ENCODE data around the gene TRDMT1.

The TRDMT1 gene

DNA sequence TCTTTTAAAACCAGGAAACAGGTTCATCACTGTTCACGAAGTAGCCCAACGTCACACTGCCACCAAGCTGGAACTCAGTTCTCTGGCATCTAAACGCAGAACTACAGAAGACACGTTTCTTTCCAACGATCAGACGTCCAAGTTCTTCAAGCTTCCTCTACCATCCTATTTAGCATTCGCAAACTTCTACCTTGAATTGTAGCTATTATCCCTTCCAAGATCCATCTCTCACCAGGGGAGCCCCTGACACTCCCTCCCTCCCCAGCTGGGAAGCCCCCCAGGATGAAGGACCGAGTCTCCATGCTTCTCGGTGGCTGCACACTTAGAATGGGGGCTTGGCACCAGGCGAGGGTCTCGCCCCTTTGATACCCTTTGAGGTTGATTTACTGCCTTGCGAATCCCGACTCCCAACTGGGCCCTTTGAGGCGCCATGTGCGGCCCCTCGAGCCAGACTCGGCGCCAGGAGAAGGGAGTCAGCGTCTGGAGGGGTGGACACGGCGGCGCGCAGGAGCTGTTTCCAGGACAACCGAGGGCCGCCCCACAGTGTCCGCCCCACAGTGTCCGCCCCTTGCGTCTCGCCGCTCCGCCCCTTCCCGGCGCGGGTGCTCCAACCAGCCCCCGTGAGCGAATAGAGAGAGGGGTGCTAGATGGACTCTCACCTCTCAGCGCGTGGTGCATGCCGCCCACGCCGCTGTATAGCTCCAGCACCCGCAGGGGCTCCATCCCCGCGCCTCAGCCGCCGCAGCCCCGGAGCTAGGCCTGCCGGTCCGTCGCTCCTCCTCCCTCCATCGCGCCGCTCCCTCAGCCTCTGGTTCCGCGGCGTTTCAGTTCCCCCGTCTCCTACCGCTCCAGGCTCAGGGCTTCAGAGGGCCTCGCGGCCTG lies at the start of gene TRDMT1:
Gene TRDMT1, minus strand, starts transcription at position 761 of the 882 bp plus-strand sequence. Its CDS starts 38 bp downstream, at position 723.
- Mint-ChIP-seq H3K9me3 (no peaks in the 10 kb centered on the region), H3K36me3 (no peaks in the 10 kb centered on the region), H3K27ac (peak within 1 kb of the TSS; percentile 94), H3K27me3 (no peaks in the 10 kb centered on the region), H3K4me1 (peaks cover 60% of the 10 kb centered on the region), H3K4me3 (peak within 1 kb of the TSS; percentile 96)

DNA sequence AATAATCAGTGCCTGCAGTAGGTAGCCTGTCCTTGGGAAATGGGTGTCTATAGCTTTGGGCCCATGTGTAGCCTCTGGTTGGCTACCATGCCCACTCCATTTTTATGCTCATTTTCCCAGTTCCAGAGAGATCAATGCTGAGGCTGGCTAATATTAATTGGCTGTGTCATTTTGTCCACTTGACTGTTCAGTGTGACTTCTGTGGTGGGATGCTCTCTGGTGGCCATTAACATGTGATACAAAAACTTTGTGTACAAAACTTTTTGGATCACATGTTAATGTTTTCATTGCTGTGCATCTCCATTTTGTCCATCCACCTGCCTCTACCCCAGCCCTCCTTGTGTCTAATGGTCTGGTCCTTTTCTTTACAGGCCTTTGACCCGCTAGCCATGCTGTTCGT lies 49.3 kb upstream of the TRDMT1 start:
- Mint-ChIP-seq H3K27ac (no peak overlapping the region), H3K36me3 (peaks cover 2% of the 10 kb centered on the region), H3K27me3 (no peaks in the 10 kb centered on the region), H3K9me3 (no peaks in the 10 kb centered on the region), H3K4me1 (no peaks in the 10 kb centered on the region), H3K4me3 (no peak overlapping the region)

GRCh38 chr10:17249820-17250219 lies 48.3 kb upstream of the TRDMT1 start:
- H3K27ac Mint-ChIP-seq, result no peak overlapping the region
- no peaks in the 10 kb centered on the region for H3K9me3 Mint-ChIP-seq
- peaks cover 2% of the 10 kb centered on the region for H3K36me3 Mint-ChIP-seq
- H3K4me1 Mint-ChIP-seq, result no peaks in the 10 kb centered on the region
- H3K4me3 Mint-ChIP-seq, result no peak overlapping the region
- H3K27me3 Mint-ChIP-seq, result no peaks in the 10 kb centered on the region

DNA sequence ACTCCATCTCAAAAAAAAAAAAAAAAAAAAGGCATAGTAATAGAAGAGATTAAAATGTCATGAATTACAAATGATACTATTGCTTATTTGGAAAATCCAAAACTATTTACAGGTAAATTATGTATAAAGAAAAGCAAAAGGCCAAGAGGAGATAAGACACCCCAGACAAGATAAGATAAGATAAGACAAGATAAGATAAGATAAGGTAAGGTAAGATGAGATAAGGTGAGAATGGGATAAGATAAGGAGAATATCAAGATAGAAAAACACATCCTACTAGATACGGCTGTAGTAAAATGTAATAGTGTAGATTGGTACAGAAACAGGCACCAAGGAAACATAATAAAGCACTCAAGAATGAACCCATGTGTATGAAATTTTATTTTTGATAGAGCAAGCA lies 47.5 kb upstream of the TRDMT1 start:
- no peaks in the 10 kb centered on the region for H3K9me3 Mint-ChIP-seq
- H3K4me3 Mint-ChIP-seq, result no peak overlapping the region
- peaks cover 2% of the 10 kb centered on the region for H3K36me3 Mint-ChIP-seq
- H3K27me3 Mint-ChIP-seq, result no peaks in the 10 kb centered on the region
- H3K4me1 Mint-ChIP-seq, result no peaks in the 10 kb centered on the region
- no peak overlapping the region for H3K27ac Mint-ChIP-seq

DNA sequence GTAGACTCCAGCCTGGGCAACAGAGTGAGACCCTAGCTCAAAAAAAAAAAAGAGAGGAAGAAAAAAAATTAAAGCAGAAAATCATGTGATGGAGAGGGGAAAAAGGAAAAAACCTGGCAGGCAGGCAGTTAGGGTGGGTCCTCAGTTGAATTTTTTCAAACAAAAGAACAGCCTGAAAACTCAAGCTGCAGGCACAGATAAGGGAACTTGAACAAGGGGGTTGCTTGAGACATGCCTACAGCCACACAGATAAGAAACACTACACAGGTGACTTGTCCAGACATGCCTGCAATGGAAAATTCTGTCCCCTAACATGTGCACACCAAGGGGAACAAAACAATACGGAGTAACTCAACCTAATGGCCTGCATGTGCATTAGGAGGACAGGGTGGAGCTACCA lies 45.7 kb upstream of the TRDMT1 start:
- Mint-ChIP-seq H3K27me3 (no peaks in the 10 kb centered on the region), H3K9me3 (no peaks in the 10 kb centered on the region), H3K4me3 (no peak overlapping the region), H3K4me1 (peaks cover 7% of the 10 kb centered on the region), H3K27ac (no peak overlapping the region), H3K36me3 (peaks cover 2% of the 10 kb centered on the region)

DNA sequence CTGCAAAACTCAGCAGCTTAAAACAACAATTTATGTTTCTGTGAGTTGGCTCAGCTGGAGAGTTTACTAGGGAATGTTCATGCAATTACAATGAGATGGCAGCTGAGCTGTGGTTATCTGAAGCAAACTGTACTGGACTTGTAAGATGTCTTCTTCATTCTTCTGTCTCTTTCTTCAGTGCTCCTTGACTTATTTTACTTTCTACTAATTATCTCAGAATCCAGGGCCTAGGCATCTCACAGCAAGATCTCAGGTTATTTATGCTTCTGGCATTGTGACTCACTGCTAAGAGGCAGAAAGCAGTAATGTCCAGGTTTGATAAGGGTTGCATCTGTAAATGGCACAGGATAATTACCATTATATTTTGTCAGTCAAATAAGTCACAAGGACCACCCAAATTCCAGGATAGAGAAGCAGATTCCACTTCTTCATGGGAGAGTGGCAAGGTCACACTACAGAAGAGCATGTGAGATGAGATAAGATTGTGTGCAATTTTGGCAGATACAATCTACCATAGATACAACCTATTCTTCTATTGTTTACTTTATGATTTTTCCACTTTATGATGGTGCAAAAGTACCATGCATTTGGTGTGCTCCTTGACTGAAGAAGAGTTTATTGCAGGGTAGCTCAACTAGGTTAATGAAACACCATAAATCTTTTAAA lies 43.4 kb upstream of the TRDMT1 start:
- Mint-ChIP-seq H3K4me1 (peaks cover 20% of the 10 kb centered on the region), H3K9me3 (no peaks in the 10 kb centered on the region), H3K27me3 (no peaks in the 10 kb centered on the region), H3K4me3 (no peak overlapping the region), H3K27ac (no peak overlapping the region), H3K36me3 (peaks cover 2% of the 10 kb centered on the region)

GRCh38 chr10:17241611-17242333 lies 40.3 kb upstream of the TRDMT1 start:
- no peaks in the 10 kb centered on the region for H3K27me3 Mint-ChIP-seq
- peaks cover 21% of the 10 kb centered on the region for H3K4me1 Mint-ChIP-seq
- no peaks in the 10 kb centered on the region for H3K9me3 Mint-ChIP-seq
- peaks cover 1% of the 10 kb centered on the region for H3K36me3 Mint-ChIP-seq
- H3K27ac Mint-ChIP-seq, result no peak overlapping the region
- H3K4me3 Mint-ChIP-seq, result no peak overlapping the region

DNA sequence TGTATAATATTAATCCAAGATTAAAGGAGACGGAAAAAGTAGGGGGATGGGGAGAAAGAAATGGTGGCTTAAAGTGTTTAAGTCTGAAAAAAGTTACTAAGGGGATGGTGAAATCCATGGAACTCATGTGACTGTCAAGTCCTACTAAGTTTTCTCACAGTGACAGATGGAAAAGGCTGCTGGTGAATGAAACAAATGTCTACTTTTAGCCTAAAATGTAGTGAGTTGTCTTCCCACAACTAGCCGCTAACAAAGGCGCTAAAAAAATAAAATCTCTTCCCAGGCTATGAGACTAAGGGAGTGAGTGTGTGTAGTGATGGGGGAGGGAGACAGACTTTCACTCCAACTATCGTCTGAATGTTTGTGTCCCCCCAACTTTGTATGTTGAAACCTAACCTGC lies 39.1 kb upstream of the TRDMT1 start:
- H3K36me3 Mint-ChIP-seq, result peaks cover 7% of the 10 kb centered on the region
- no peaks in the 10 kb centered on the region for H3K9me3 Mint-ChIP-seq
- H3K27ac Mint-ChIP-seq, result no peak overlapping the region
- no peaks in the 10 kb centered on the region for H3K27me3 Mint-ChIP-seq
- peaks cover 30% of the 10 kb centered on the region for H3K4me1 Mint-ChIP-seq
- H3K4me3 Mint-ChIP-seq, result no peak overlapping the region

DNA sequence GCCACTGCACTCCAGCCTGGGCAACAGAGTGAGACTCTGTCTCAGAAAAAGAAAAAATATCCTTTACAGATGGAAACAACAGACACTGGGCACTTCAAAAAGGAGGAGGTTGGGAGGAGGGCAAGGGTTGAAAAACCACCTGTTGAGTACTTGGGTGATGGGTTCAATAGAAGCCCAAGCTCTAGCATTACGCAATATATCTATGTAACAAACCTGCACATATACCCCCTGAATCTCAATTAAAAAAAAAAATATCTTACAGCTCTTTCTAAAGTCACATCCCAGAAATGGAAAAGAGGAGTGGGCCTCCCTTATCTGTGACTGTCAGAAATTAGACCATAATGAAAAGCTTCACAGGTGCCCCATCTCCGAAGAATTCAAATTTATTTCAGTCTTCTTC lies 38.6 kb upstream of the TRDMT1 start:
- Mint-ChIP-seq H3K4me1 (peaks cover 33% of the 10 kb centered on the region), H3K36me3 (peaks cover 9% of the 10 kb centered on the region), H3K4me3 (no peak overlapping the region), H3K9me3 (no peaks in the 10 kb centered on the region), H3K27ac (peak overlapping the region; percentile 76), H3K27me3 (no peaks in the 10 kb centered on the region)

DNA sequence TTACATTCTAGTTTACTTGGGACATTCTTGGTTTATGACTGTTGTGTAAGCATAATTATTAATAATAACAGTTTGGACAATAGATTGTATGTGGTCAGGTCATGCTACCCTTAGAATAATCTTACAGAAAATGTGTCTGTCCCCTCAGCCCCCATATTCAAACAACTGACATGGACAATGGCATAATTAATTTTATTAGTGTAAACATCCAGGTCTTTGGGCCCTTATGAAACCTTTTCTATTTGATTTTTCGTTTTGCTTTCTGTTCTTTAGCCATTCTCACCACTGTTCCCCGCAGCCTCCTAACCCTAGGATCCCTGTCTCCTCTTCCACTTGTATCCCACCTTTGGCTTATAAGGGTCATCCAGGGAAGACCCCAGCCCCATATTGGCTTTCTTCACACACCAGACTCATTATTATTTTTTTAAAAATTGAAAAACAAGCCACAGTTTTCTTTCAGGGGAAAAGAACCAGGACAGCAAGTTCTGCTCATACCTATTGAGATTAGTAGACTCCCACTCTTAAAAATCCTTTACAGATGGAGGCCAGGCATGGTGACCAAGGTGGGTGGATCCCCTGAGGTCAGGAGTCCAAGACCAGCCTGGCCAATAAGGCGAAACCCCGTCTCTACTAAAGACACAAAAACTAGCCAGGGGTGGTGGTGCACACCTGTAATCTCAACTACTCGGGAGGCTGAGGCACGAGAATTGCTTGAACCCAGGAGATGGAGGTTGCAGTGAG lies 38.0 kb upstream of the TRDMT1 start:
- H3K9me3 Mint-ChIP-seq, result no peaks in the 10 kb centered on the region
- no peaks in the 10 kb centered on the region for H3K27me3 Mint-ChIP-seq
- peaks cover 11% of the 10 kb centered on the region for H3K36me3 Mint-ChIP-seq
- H3K27ac Mint-ChIP-seq, result peak overlapping the region; percentile 76
- H3K4me1 Mint-ChIP-seq, result peaks cover 39% of the 10 kb centered on the region
- no peak overlapping the region for H3K4me3 Mint-ChIP-seq

GRCh38 chr10:17238445-17239291 lies 37.2 kb upstream of the TRDMT1 start:
- Mint-ChIP-seq H3K27ac (peak overlapping the region; percentile 31), H3K4me3 (no peak overlapping the region)

DNA sequence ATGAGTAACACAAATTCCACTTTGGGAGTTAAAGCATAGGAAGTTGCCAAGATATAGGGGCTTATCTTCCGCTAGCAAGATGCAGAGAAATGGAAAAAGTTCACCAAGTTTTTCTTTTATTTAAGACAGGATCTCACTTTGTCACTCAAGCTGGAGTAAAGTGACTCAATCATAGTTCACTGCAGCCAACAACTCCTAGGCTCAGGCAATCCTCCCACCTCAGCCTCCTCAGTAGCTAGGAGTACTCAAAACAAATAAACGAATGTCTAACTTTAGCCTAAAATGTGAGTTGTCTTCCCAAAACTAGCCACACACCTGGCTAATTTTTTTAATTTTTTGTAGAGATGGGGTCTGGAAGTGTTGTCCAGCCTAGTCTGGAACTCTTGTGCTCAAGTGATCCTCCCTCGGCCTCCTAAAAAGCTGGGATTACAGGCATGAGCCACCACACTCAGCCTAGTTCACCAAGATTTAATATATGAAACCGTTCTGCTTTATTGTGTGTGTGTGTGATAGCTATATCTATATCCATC lies 36.5 kb upstream of the TRDMT1 start:
- no peaks in the 10 kb centered on the region for H3K9me3 Mint-ChIP-seq
- peaks cover 17% of the 10 kb centered on the region for H3K36me3 Mint-ChIP-seq
- no peaks in the 10 kb centered on the region for H3K27me3 Mint-ChIP-seq
- H3K4me1 Mint-ChIP-seq, result peaks cover 49% of the 10 kb centered on the region
- no peak overlapping the region for H3K4me3 Mint-ChIP-seq
- H3K27ac Mint-ChIP-seq, result peak overlapping the region; percentile 31

More at GRCh38 chr10:17238445-17239291, 37.2 kb upstream of the TRDMT1 start:
- H3K9me3 Mint-ChIP-seq, result no peaks in the 10 kb centered on the region
- no peaks in the 10 kb centered on the region for H3K27me3 Mint-ChIP-seq
- H3K36me3 Mint-ChIP-seq, result peaks cover 14% of the 10 kb centered on the region
- H3K4me1 Mint-ChIP-seq, result peaks cover 44% of the 10 kb centered on the region

DNA sequence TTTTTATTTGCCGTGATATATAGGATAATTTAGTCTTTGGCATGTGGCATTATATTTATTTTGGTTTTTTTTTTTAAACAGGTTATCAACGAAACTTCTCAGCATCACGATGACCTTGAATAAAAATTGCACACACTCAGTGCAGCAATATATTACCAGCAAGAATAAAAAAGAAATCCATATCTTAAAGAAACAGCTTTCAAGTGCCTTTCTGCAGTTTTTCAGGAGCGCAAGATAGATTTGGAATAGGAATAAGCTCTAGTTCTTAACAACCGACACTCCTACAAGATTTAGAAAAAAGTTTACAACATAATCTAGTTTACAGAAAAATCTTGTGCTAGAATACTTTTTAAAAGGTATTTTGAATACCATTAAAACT lies 35.7 kb upstream of the TRDMT1 start:
- Mint-ChIP-seq H3K4me3 (no peak overlapping the region), H3K9me3 (no peaks in the 10 kb centered on the region), H3K27ac (no peak overlapping the region), H3K36me3 (peaks cover 19% of the 10 kb centered on the region), H3K4me1 (peaks cover 48% of the 10 kb centered on the region), H3K27me3 (no peaks in the 10 kb centered on the region)

DNA sequence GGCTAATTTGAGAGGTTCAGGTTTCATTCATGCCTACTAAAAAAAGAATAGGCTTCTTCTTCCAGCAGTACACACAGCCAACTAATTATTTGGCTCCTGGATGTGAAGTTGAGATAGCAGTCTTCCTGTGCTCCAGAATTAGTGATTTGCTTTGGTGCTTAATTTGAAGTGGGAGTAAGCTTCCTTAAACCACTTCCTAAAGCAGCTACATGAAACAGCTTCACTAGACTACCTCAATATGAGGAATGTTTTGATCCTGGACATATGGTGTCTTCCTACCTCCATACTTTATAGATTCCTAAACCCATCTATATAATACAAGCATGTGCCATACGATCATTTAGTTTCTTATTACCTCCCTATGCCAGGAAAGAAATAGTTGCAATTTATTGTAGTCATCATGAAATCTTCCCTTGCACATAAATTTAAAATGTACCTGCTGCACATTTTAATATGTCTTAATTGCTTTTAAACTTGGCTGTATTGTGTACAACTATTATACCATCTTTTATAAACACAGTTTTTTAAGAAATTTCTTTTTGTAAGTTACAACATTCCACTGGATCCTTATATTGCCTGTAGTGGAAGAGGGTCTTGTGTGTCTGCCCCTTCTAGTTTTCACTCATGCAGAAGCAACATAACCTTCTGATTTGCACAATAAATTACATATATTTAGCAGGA lies 35.1 kb upstream of the TRDMT1 start:
- H3K9me3 Mint-ChIP-seq, result no peaks in the 10 kb centered on the region
- peak overlapping the region; percentile 24 for H3K27ac Mint-ChIP-seq
- no peak overlapping the region for H3K4me3 Mint-ChIP-seq
- H3K4me1 Mint-ChIP-seq, result peaks cover 48% of the 10 kb centered on the region
- peaks cover 20% of the 10 kb centered on the region for H3K36me3 Mint-ChIP-seq
- H3K27me3 Mint-ChIP-seq, result no peaks in the 10 kb centered on the region
